ENCODE data around the gene ECM2.

DNA sequence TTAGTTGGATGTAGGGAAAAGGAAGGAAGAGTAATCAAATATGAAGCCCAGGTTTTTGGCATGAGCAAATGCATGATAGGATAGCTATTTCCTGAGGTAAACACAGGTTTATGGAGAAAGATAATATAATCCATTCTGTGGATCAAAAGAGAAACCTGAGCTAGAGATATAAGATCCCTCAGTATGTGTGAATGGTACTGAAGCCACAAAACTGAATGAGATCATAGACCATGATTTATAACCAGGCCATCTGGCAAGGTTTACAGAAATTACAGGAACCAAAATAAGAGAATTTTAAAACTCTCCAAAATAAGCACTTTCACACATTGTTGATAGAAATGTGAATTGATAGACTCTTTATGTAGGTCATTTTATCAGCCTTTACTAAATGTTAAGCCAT lies 28.7 kb upstream of the ECM2 start:
- TF ChIP-seq, protein P1, sequence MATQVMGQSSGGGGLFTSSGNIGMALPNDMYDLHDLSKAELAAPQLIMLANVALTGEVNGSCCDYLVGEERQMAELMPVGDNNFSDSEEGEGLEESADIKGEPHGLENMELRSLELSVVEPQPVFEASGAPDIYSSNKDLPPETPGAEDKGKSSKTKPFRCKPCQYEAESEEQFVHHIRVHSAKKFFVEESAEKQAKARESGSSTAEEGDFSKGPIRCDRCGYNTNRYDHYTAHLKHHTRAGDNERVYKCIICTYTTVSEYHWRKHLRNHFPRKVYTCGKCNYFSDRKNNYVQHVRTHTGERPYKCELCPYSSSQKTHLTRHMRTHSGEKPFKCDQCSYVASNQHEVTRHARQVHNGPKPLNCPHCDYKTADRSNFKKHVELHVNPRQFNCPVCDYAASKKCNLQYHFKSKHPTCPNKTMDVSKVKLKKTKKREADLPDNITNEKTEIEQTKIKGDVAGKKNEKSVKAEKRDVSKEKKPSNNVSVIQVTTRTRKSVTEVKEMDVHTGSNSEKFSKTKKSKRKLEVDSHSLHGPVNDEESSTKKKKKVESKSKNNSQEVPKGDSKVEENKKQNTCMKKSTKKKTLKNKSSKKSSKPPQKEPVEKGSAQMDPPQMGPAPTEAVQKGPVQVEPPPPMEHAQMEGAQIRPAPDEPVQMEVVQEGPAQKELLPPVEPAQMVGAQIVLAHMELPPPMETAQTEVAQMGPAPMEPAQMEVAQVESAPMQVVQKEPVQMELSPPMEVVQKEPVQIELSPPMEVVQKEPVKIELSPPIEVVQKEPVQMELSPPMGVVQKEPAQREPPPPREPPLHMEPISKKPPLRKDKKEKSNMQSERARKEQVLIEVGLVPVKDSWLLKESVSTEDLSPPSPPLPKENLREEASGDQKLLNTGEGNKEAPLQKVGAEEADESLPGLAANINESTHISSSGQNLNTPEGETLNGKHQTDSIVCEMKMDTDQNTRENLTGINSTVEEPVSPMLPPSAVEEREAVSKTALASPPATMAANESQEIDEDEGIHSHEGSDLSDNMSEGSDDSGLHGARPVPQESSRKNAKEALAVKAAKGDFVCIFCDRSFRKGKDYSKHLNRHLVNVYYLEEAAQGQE (IDR thresholded peaks at IDR 0.05; ENCODE audit: insufficient read depth in 1 of 2, low read depth in 2 of 2, low read length in 1 of 2), result no peak
- TF ChIP-seq, protein P2, sequence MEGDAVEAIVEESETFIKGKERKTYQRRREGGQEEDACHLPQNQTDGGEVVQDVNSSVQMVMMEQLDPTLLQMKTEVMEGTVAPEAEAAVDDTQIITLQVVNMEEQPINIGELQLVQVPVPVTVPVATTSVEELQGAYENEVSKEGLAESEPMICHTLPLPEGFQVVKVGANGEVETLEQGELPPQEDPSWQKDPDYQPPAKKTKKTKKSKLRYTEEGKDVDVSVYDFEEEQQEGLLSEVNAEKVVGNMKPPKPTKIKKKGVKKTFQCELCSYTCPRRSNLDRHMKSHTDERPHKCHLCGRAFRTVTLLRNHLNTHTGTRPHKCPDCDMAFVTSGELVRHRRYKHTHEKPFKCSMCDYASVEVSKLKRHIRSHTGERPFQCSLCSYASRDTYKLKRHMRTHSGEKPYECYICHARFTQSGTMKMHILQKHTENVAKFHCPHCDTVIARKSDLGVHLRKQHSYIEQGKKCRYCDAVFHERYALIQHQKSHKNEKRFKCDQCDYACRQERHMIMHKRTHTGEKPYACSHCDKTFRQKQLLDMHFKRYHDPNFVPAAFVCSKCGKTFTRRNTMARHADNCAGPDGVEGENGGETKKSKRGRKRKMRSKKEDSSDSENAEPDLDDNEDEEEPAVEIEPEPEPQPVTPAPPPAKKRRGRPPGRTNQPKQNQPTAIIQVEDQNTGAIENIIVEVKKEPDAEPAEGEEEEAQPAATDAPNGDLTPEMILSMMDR (IDR thresholded peaks at IDR 0.05), result no peak
- TF ChIP-seq SIN3A (IDR thresholded peaks at IDR 0.05; ENCODE audit: borderline replicate concordance, insufficient read depth, low read depth, low read length) (no peak), TCF7L2 (IDR thresholded peaks at IDR 0.05; ENCODE audit: low read depth, low read length) (no peak), POLR2AphosphoS5 (IDR thresholded peaks at IDR 0.05; ENCODE audit: low read depth, low read length) (no peak)
